Measurements from ENCODE around the gene DAPL1.

The DAPL1 gene

GRCh38 chr2:158748926-158749590 is 46.1 kb upstream of the DAPL1 start:
- Histone ChIP-seq H3K9ac (ENCODE audit: low read length) (no peak overlapping the region), H3K4me1 (ENCODE audit: low read length) (no peaks in the 10 kb centered on the region), H3K27ac (ENCODE audit: low read length) (no peak overlapping the region), H2AFZ (ENCODE audit: low read length) (no peak overlapping the region), H3K36me3 (replicated peaks; ENCODE audit: insufficient read depth, low read length) (no peaks in the 10 kb centered on the region), H3K9me3 (replicated peaks; ENCODE audit: insufficient read depth, low read length) (no peaks in the 10 kb centered on the region), H3K9me2 (replicated peaks; ENCODE audit: insufficient read depth, low read length) (no peaks in the 10 kb centered on the region), H3F3A (ENCODE audit: insufficient read depth, low read length) (no peaks in the 10 kb centered on the region), H3K27me3 (replicated peaks; ENCODE audit: insufficient read depth, low read length) (no peaks in the 10 kb centered on the region), H3K4me2 (ENCODE audit: low read depth, low read length) (no peak overlapping the region), H3K4me3 (ENCODE audit: low read length) (no peak overlapping the region), H3K79me2 (ENCODE audit: low read length) (no peaks in the 10 kb centered on the region), H4K20me1 (ENCODE audit: insufficient read depth, low read length) (no peaks in the 10 kb centered on the region)
- TF ChIP-seq CTCF (IDR thresholded peaks at IDR 0.05; ENCODE audit: low read length), result no peak
- no peak for DNase-seq

- H3K4me1 ChIP-seq (ENCODE audit: low read length), result no peaks in the 10 kb centered on the region
- H3K27ac ChIP-seq (ENCODE audit: low read length), result no peak overlapping the region
- no peak for TF ChIP-seq CTCF (IDR thresholded peaks at IDR 0.05; ENCODE audit: low read length)
- TF ChIP-seq EZH2phosphoT487 (IDR thresholded peaks at IDR 0.05; ENCODE audit: low read length), result no peak
- TF ChIP-seq EZH2 (optimal IDR thresholded peaks at IDR 0.05; ENCODE audit: low read depth, low read length), result no peak
- H3K4me2 ChIP-seq (ENCODE audit: low read depth, low read length), result no peak overlapping the region
- no peak overlapping the region for H2AFZ ChIP-seq (ENCODE audit: low read length)
- H3K79me2 ChIP-seq (ENCODE audit: low read length), result no peaks in the 10 kb centered on the region
- H3F3A ChIP-seq (ENCODE audit: insufficient read depth, low read length), result no peaks in the 10 kb centered on the region
- H3K9ac ChIP-seq (ENCODE audit: low read length), result no peak overlapping the region
- H3K9me2 ChIP-seq (replicated peaks; ENCODE audit: insufficient read depth, low read length), result no peaks in the 10 kb centered on the region
- H4K20me1 ChIP-seq (ENCODE audit: insufficient read depth, low read length), result no peaks in the 10 kb centered on the region
- no peak for DNase-seq
- H3K27me3 ChIP-seq (replicated peaks; ENCODE audit: insufficient read depth, low read length), result no peaks in the 10 kb centered on the region
- no peaks in the 10 kb centered on the region for H3K36me3 ChIP-seq (replicated peaks; ENCODE audit: insufficient read depth, low read length)
- H3K9me3 ChIP-seq (replicated peaks; ENCODE audit: insufficient read depth, low read length), result no peaks in the 10 kb centered on the region
- H3K4me3 ChIP-seq (ENCODE audit: low read length), result no peak overlapping the region
Measured at GRCh38 chr2:158750458-158751125, 44.5 kb upstream of the DAPL1 start.

- Histone ChIP-seq H2AFZ (ENCODE audit: low read length) (no peak overlapping the region), H3K9me2 (replicated peaks; ENCODE audit: insufficient read depth, low read length) (no peaks in the 10 kb centered on the region), H3K4me3 (ENCODE audit: low read length) (no peak overlapping the region), H4K20me1 (ENCODE audit: insufficient read depth, low read length) (no peaks in the 10 kb centered on the region), H3K27me3 (replicated peaks; ENCODE audit: insufficient read depth, low read length) (no peaks in the 10 kb centered on the region), H3K4me1 (ENCODE audit: low read length) (no peaks in the 10 kb centered on the region), H3K27ac (ENCODE audit: low read length) (no peak overlapping the region), H3K79me2 (ENCODE audit: low read length) (no peaks in the 10 kb centered on the region), H3K9ac (ENCODE audit: low read length) (no peak overlapping the region), H3K4me2 (ENCODE audit: low read depth, low read length) (no peak overlapping the region), H3K36me3 (replicated peaks; ENCODE audit: insufficient read depth, low read length) (no peaks in the 10 kb centered on the region), H3F3A (ENCODE audit: insufficient read depth, low read length) (no peaks in the 10 kb centered on the region), H3K9me3 (replicated peaks; ENCODE audit: insufficient read depth, low read length) (no peaks in the 10 kb centered on the region)
- peak; percentile 53 for DNase-seq
- no peak for TF ChIP-seq EZH2phosphoT487 (IDR thresholded peaks at IDR 0.05; ENCODE audit: low read length)
- no peak for TF ChIP-seq EZH2 (optimal IDR thresholded peaks at IDR 0.05; ENCODE audit: low read depth, low read length)
- TF ChIP-seq CTCF (IDR thresholded peaks at IDR 0.05; ENCODE audit: low read length), result peak; percentile 92
Measured at GRCh38 chr2:158753641-158754611, 41.2 kb upstream of the DAPL1 start.

Measured in MM.1S (cell line).